IPS-18c (cell line): ENCODE measurements around the gene SEMA4D.

Experiments used
- H3K4me3 ChIP-seq: 2 replicates; pipeline ENCODE4 v1.7.0; 2013; ENCODE audit warnings: low read depth, mild to moderate bottlenecking, low read length, moderate library complexity; ENCODE audit not compliant: insufficient read depth
- H3K9me3 ChIP-seq: one replicate; pipeline ENCODE4 v1.6.1; 2013; ENCODE audit warnings: mild to moderate bottlenecking, low read length, moderate library complexity; ENCODE audit not compliant: control insufficient read depth, insufficient read depth

SEMA4D gene

GRCh38 chr9:89465001-89465451, 32.9 kb downstream of the SEMA4D start:
- Histone ChIP-seq H3K9me3 (peaks cover 2% of the 10 kb centered on the region), H3K4me3 (no peak overlapping the region)

GRCh38 chr9:89464300-89464901, 33.5 kb downstream of the SEMA4D start:
- Histone ChIP-seq H3K4me3 (no peak overlapping the region), H3K9me3 (peaks cover 2% of the 10 kb centered on the region)

- no peak overlapping the region for H3K4me3 ChIP-seq
These were observed 34.9 kb downstream of the SEMA4D start for GRCh38 chr9:89462817-89463683.

GRCh38 chr9:89462199-89462598, 35.7 kb downstream of the SEMA4D start:
- no peak overlapping the region for H3K4me3 ChIP-seq
- peaks cover 2% of the 10 kb centered on the region for H3K9me3 ChIP-seq

More at GRCh38 chr9:89462817-89463683, 34.9 kb downstream of the SEMA4D start:
- H3K9me3 ChIP-seq = peaks cover 2% of the 10 kb centered on the region

- Histone ChIP-seq H3K4me3 (no peak overlapping the region), H3K9me3 (no peaks in the 10 kb centered on the region)
These were observed 36.6 kb downstream of the SEMA4D start for GRCh38 chr9:89461265-89461664.

GRCh38 chr9:89460551-89460950, 37.4 kb downstream of the SEMA4D start:
- Histone ChIP-seq H3K9me3 (no peaks in the 10 kb centered on the region), H3K4me3 (no peak overlapping the region)

GRCh38 chr9:89458768-89459496, 39.0 kb downstream of the SEMA4D start:
- H3K4me3 ChIP-seq = no peak overlapping the region
- H3K9me3 ChIP-seq = no peaks in the 10 kb centered on the region

GRCh38 chr9:89457376-89457855, 40.5 kb downstream of the SEMA4D start:
- H3K9me3 ChIP-seq = peaks cover 4% of the 10 kb centered on the region
- H3K4me3 ChIP-seq = no peak overlapping the region

GRCh38 chr9:89455356-89455824, 42.5 kb downstream of the SEMA4D start:
- H3K4me3 ChIP-seq = no peak overlapping the region
- peaks cover 4% of the 10 kb centered on the region for H3K9me3 ChIP-seq

- no peak overlapping the region for H3K4me3 ChIP-seq
- peaks cover 4% of the 10 kb centered on the region for H3K9me3 ChIP-seq
These were observed 43.2 kb downstream of the SEMA4D start for GRCh38 chr9:89454498-89455355.

GRCh38 chr9:89453452-89453851, 44.5 kb downstream of the SEMA4D start:
- H3K9me3 ChIP-seq = peaks cover 4% of the 10 kb centered on the region
- no peak overlapping the region for H3K4me3 ChIP-seq

- no peak overlapping the region for H3K4me3 ChIP-seq
- H3K9me3 ChIP-seq = peaks cover 4% of the 10 kb centered on the region
These were observed 45.4 kb downstream of the SEMA4D start for GRCh38 chr9:89452561-89452960.

GRCh38 chr9:89450213-89450612, 47.7 kb downstream of the SEMA4D start:
- H3K9me3 ChIP-seq = peaks cover 4% of the 10 kb centered on the region
- no peak overlapping the region for H3K4me3 ChIP-seq

- peaks cover 4% of the 10 kb centered on the region for H3K9me3 ChIP-seq
- no peak overlapping the region for H3K4me3 ChIP-seq
These were observed 48.6 kb downstream of the SEMA4D start for GRCh38 chr9:89449261-89449671.

- no peak overlapping the region for H3K4me3 ChIP-seq
These were observed 49.1 kb downstream of the SEMA4D start for GRCh38 chr9:89448821-89449220.

GRCh38 chr9:89448381-89448780, 49.5 kb downstream of the SEMA4D start:
- H3K9me3 ChIP-seq = peaks cover 3% of the 10 kb centered on the region
- no peak overlapping the region for H3K4me3 ChIP-seq

More at GRCh38 chr9:89448821-89449220, 49.1 kb downstream of the SEMA4D start:
- peaks cover 4% of the 10 kb centered on the region for H3K9me3 ChIP-seq

- Histone ChIP-seq H3K4me3 (no peak overlapping the region), H3K9me3 (no peaks in the 10 kb centered on the region)
These were observed 50.5 kb downstream of the SEMA4D start for GRCh38 chr9:89447416-89447815.
